HL-60 (cell line): ENCODE data around the gene ATG5.

ENCODE experiments used
- CTCF ChIP-seq: IDR thresholded peaks from one replicate; pipeline ENCODE4 v1.5.1; 2011; ENCODE audit warnings: low read length, control low read depth, inconsistent platforms; ENCODE audit not compliant: insufficient read depth
- GABPA ChIP-seq: IDR thresholded peaks from 2 replicates; pipeline ENCODE4 v1.6.1; 2012; ENCODE audit warnings: low read depth
- POLR2AphosphoS5 ChIP-seq: IDR thresholded peaks from 2 replicates; pipeline ENCODE4 v1.6.1; 2012; ENCODE audit warnings: low read depth
- REST ChIP-seq: IDR thresholded peaks from 2 replicates; pipeline ENCODE4 v1.6.1; 2012; ENCODE audit warnings: low read depth; ENCODE audit not compliant: insufficient replicate concordance
- SPI1 ChIP-seq: IDR thresholded peaks from 2 replicates; pipeline ENCODE4 v1.6.1; 2012; ENCODE audit warnings: low read depth, mild to moderate bottlenecking, borderline replicate concordance

GRCh38 chr6:106146852-106147351 is 178.7 kb downstream of the ATG5 start:
- TF ChIP-seq CTCF (no peak), REST (no peak), POLR2AphosphoS5 (no peak), GABPA (no peak), SPI1 (no peak)
